A549 (cell line): ENCODE results near the gene SUCNR1. TPM values are rescaled to one million over a fixed set of nuclear protein-coding genes. Genes with fewer than 3 reads are reported as not detected.

Source experiments
- ATAC-seq, 2 experiments: fragments of 200-7000 bp in 1 of 2; fragments of >200 bp in 1 of 2; cut with Nextera tagmentation in 1 of 2; cut with Tn5 transposase in 1 of 2; 3 replicates each; pipeline versions ENCODE4 v1.8.0 to v1.9.1; 2018 to 2020; ENCODE audit warnings: mild to moderate bottlenecking in 1 of 2, moderate library complexity in 1 of 2
- CTCF ChIA-PET: fragments of 300-600 bp; sonication (Branson Sonifier 250); formaldehyde crosslinking; extraction: SDS; loops from one replicate; lab custom pipeline; 2021; ENCODE audit warnings: antibody characterized with exemption, inconsistent platforms; lab: Yijun Ruan, JAX
- POLR2A ChIA-PET: fragments of 350-600 bp; formaldehyde crosslinking; extraction: SDS; loops from one replicate; lab custom pipeline; 2021; ENCODE audit warnings: antibody characterized with exemption, inconsistent platforms; lab: Yijun Ruan, JAX
- DNase-seq, 2 experiments: peaks; one replicate each; pipeline versions ENCODE4 v3.0.0 to v3.0.0-alpha.2; 2011 to 2016; ENCODE audit warnings: low read depth in 1 of 2, low spot score in 1 of 2
- FAIRE-seq: peaks from 2 replicates; lab custom pipeline; 2011; peaks lifted over from hg19 to GRCh38; lab: Jason Lieb, UNC
- H3K27ac ChIP-seq, 2 experiments: fragments of >200 bp; sonication (Bioruptor Twin); formaldehyde crosslinking; 3 replicates each; pipeline ENCODE4 v1.5.1; 2016 to 2017
- H3K4me1 ChIP-seq: fragments of >200 bp; sonication (Bioruptor Twin); formaldehyde crosslinking; 3 replicates; pipeline ENCODE4 v1.6.1; 2016
- H3K4me2 ChIP-seq: fragments of >200 bp; sonication (Bioruptor Twin); formaldehyde crosslinking; 3 replicates; pipeline ENCODE4 v1.6.1; 2016
- H3K4me3 ChIP-seq: fragments of >200 bp; sonication (Bioruptor Twin); formaldehyde crosslinking; 3 replicates; pipeline ENCODE4 v1.5.1; 2016
- H3K9me3 ChIP-seq: fragments of >200 bp; sonication (Bioruptor Twin); formaldehyde crosslinking; 3 replicates; pipeline ENCODE4 v1.6.1; 2016
- CBX8 ChIP-seq: fragments of 200-600 bp; sonication (generic); IDR thresholded peaks from 2 replicates; pipeline ENCODE4 v1.6.1; 2016
- CHD4 ChIP-seq: fragments of 200-600 bp; sonication (generic); IDR thresholded peaks from 2 replicates; pipeline ENCODE4 v1.6.1; 2016; ENCODE audit warnings: antibody characterized with exemption, mild to moderate bottlenecking, borderline replicate concordance
- E2F6 ChIP-seq: IDR thresholded peaks from 2 replicates; pipeline ENCODE4 v1.6.1; 2012; ENCODE audit warnings: low read depth, borderline replicate concordance
- EHMT2 ChIP-seq: fragments of 200-600 bp; sonication (generic); IDR thresholded peaks from 2 replicates; pipeline ENCODE4 v1.6.1; 2016; ENCODE audit warnings: antibody characterized with exemption, low read depth, mild to moderate bottlenecking, moderate library complexity
- EP300 ChIP-seq, 2 experiments: fragments of >200 bp; sonication (Bioruptor Twin); formaldehyde crosslinking; IDR thresholded peaks; 2 replicates in 1 of 2; 3 replicates in 1 of 2; pipeline ENCODE4 v1.6.1; 2016 to 2017
- ESRRA ChIP-seq: fragments of 150-350 bp; IDR thresholded peaks from 2 replicates; pipeline ENCODE4 v1.6.1; 2014; ENCODE audit warnings: mild to moderate bottlenecking, low read length, borderline replicate concordance
- FOSB ChIP-seq: fragments of 250-450 bp; sonication (Bioruptor Pico); IDR thresholded peaks from 2 replicates; pipeline ENCODE4 v1.5.0; 2020; ENCODE audit warnings: mild to moderate bottlenecking, moderate library complexity
- FOSL2 ChIP-seq, 2 experiments: fragments of 450-650 bp in 1 of 2; fragments of >200 bp in 1 of 2; sonication (Bioruptor Twin) in 1 of 2; formaldehyde crosslinking; IDR thresholded peaks; 2 replicates each; pipeline versions ENCODE4 v1.5.0 to v1.6.1; 2016 to 2020; ENCODE audit warnings: mild to moderate bottlenecking in 1 of 2, moderate library complexity in 1 of 2
- GATA3 ChIP-seq: IDR thresholded peaks from 2 replicates; pipeline ENCODE4 v1.6.1; 2012; ENCODE audit warnings: borderline replicate concordance
- HDAC2 ChIP-seq: fragments of 200-600 bp; sonication (generic); IDR thresholded peaks from 2 replicates; pipeline ENCODE4 v1.6.1; 2016
- HOXA7 ChIP-seq: fragments of 250-450 bp; sonication (Bioruptor Pico); IDR thresholded peaks from 2 replicates; pipeline ENCODE4 v1.5.0; 2020; ENCODE audit warnings: mild to moderate bottlenecking, moderate library complexity
- HOXB13 ChIP-seq: fragments of 250-450 bp; sonication (Bioruptor Pico); IDR thresholded peaks from 2 replicates; pipeline ENCODE4 v1.5.0; 2020; ENCODE audit warnings: low read depth, mild to moderate bottlenecking, moderate library complexity
- HOXB5 ChIP-seq: fragments of 250-450 bp; sonication (Bioruptor Pico); IDR thresholded peaks from 2 replicates; pipeline ENCODE4 v1.5.0; 2020; ENCODE audit warnings: mild to moderate bottlenecking, moderate library complexity
- KDM1A ChIP-seq: fragments of 200-600 bp; sonication (generic); IDR thresholded peaks from 2 replicates; pipeline ENCODE4 v1.6.1; 2016; ENCODE audit warnings: low read depth, mild to moderate bottlenecking
- KDM5A ChIP-seq: fragments of 200-600 bp; sonication (generic); IDR thresholded peaks from 2 replicates; pipeline ENCODE4 v1.6.1; 2016; ENCODE audit warnings: antibody characterized with exemption, mild to moderate bottlenecking
- MAFK ChIP-seq: fragments of 450-650 bp; IDR thresholded peaks from 2 replicates; pipeline ENCODE4 v1.6.1; 2014; ENCODE audit not compliant: partially characterized antibody
- NFE2L2 ChIP-seq: fragments of 150-350 bp; conservative IDR thresholded peaks from 2 replicates; pipeline ENCODE4 v1.6.1; 2014; ENCODE audit warnings: low read length
- NPAS2 ChIP-seq: fragments of 250-450 bp; sonication (Bioruptor Pico); IDR thresholded peaks from 2 replicates; pipeline ENCODE4 v1.8.0; 2022; ENCODE audit warnings: mild to moderate bottlenecking, moderate library complexity, borderline replicate concordance
- NR3C1 ChIP-seq: fragments of >200 bp; sonication (Bioruptor Twin); formaldehyde crosslinking; IDR thresholded peaks from 3 replicates; pipeline ENCODE4 v1.6.1; 2017
- PHF8 ChIP-seq: fragments of 200-600 bp; sonication (generic); IDR thresholded peaks from 2 replicates; pipeline ENCODE4 v1.6.1; 2016; ENCODE audit warnings: low read depth, mild to moderate bottlenecking, antibody characterized with exemption, moderate library complexity, borderline replicate concordance
- RAD21 ChIP-seq, 2 experiments: fragments of >200 bp in 1 of 2; sonication (Bioruptor Twin) in 1 of 2; formaldehyde crosslinking in 1 of 2; IDR thresholded peaks in 1 of 2; conservative IDR thresholded peaks in 1 of 2; 2 replicates in 1 of 2; 3 replicates in 1 of 2; pipeline ENCODE4 v1.6.1; 2012 to 2018; ENCODE audit warnings: inconsistent platforms in 1 of 2
- RARB ChIP-seq: fragments of 250-450 bp; sonication (Bioruptor Pico); IDR thresholded peaks from 2 replicates; pipeline ENCODE4 v1.8.0; 2021; ENCODE audit warnings: mild to moderate bottlenecking, moderate library complexity
- SREBF2 ChIP-seq: fragments of 450-650 bp; IDR thresholded peaks from 2 replicates; pipeline ENCODE4 v1.6.1; 2014; ENCODE audit warnings: mild to moderate bottlenecking, moderate library complexity
- ZC3H11A ChIP-seq: fragments of 450-650 bp; IDR thresholded peaks from 2 replicates; pipeline ENCODE4 v1.6.1; 2014; ENCODE audit warnings: antibody characterized with exemption, mild to moderate bottlenecking
- WGBS: methylation state at CpG from one replicate; pipeline ENCODE4 v1.1.6; 2017; ENCODE audit errors: missing lambda C conversion rate; 5-methylcytosine and 5-hydroxymethylcytosine counted together
- polyA plus RNA-seq, 4 experiments: library from polyadenylated mRNA; depleted of rRNA in 3 of 4; stranded (reverse); fragments of >200 nt; fragmentation: RNase III in 1 of 4; extraction: RNeasy Plus Mini Kit Qiagen cat#74134 plus additional on column Dnase treatment in 1 of 4; gene quantifications; 2 replicates in 3 of 4; 3 replicates in 1 of 4; pipeline ENCODE4 v1.2.3, GENCODE V29; 2011 to 2017
- TF ChIP-seq, protein P1 (sequence below): fragments of 450-650 bp; IDR thresholded peaks from 2 replicates; pipeline ENCODE4 v1.6.1; 2014; ENCODE audit warnings: antibody characterized with exemption

The SUCNR1 gene
- polyA plus RNA-seq, 2 of the 4 experiments (the other 2 are of a cell fraction), result 0.27 to 1.4 TPM

DNA sequence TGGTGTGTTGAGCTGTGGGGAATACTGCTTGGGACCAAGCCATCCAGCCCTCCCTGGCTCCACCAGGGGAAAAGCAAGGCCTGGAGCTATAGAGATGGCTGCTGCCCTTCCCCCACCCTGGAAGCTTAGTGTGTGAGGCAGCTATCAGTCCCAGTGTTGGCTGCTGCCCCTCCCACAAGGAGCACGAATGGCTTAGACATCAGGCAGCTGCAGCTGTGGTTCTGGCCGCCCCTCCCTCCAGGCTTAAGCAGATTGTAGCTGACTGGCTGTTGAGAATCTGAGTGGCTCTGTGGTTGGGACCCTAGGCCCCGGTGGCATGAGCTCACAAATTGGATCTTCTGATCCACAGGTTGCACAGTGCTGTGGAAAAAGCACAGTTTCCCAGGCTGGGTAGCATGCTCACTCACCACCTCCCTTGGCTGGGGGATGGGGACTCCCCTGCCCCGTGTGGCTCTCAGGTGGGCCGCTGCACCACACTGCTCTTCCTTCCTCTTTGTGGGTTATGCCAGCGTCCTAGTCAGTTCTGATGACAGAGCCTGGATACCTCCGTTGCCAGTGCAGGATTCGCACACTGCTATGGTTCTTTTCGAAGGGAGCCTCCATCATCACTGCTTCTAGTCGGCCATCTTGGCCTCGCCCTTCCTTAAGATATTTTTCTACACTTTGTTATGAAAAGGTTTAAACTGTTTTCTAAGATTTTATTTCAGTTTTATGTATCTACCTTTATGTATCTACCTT, 21.2 kb upstream of the SUCNR1 start:
- Histone ChIP-seq H3K4me3 (no peak overlapping the region), H3K4me1 (no peaks in the 10 kb centered on the region), H3K9me3 (peaks cover 7% of the 10 kb centered on the region; the same call in 2 of the 3 replicates), H3K27ac (no peak overlapping the region; a peak in 1 of 6 replicates), H3K4me2 (no peak overlapping the region)
- ChIA-PET POLR2A (no interaction called here), CTCF (interaction anchor here (1.0 to 1.9 kb wide), 2 partner anchors 14 to 384 kb away, joined by 5 read pairs; no protein-coding TSS in a partner anchor)
- FAIRE-seq, result no peak
- TF ChIP-seq MAFK (no peak), HOXA7 (no peak), SREBF2 (no peak), E2F6 (no peak), EP300 (IDR thresholded peaks at IDR 0.05) (no peak), FOSL2 (IDR thresholded peaks at IDR 0.05) (no peak), FOSL2 (CRISPR knock-in tag; IDR thresholded peaks at IDR 0.05) (no peak), GATA3 (no peak), HOXB5 (no peak), ESRRA (no peak), HDAC2 (no peak), RARB (CRISPR knock-in tag) (no peak), NR3C1 (no peak), CBX8 (no peak)
- TF ChIP-seq, protein P1, sequence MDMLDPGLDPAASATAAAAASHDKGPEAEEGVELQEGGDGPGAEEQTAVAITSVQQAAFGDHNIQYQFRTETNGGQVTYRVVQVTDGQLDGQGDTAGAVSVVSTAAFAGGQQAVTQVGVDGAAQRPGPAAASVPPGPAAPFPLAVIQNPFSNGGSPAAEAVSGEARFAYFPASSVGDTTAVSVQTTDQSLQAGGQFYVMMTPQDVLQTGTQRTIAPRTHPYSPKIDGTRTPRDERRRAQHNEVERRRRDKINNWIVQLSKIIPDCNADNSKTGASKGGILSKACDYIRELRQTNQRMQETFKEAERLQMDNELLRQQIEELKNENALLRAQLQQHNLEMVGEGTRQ, result no peak
- 91% methylated on average over 10 of the region's 11 CpGs for WGBS
- ATAC-seq, result no peak
- no peak for DNase-seq

GRCh38 chr3:151856118-151856517, 17.3 kb upstream of the SUCNR1 start:
- DNase-seq, result no peak
- no peak overlapping the region for H3K4me2 ChIP-seq
- FAIRE-seq, result no peak
- no peak for ATAC-seq
- no peak overlapping the region for H3K27ac ChIP-seq
- peaks cover 2% of the 10 kb centered on the region; the same call in 2 of the 3 replicates for H3K9me3 ChIP-seq
- ChIA-PET CTCF (interaction anchor here (0.9 kb wide), 1 partner anchor 13 kb away, joined by 3 read pairs; no protein-coding TSS in a partner anchor), POLR2A (no interaction called here)
- no peak for TF ChIP-seq EHMT2
- no peak for TF ChIP-seq RAD21 (conservative IDR thresholded peaks at IDR 0.05 in 1 of 2, IDR thresholded peaks at IDR 0.05 in 1 of 2)
- TF ChIP-seq KDM5A, result no peak
- no peak for TF ChIP-seq CHD4
- no peak for TF ChIP-seq HOXB13 (CRISPR knock-in tag)
- TF ChIP-seq FOSB (CRISPR knock-in tag), result no peak
- no peak for TF ChIP-seq NPAS2 (CRISPR knock-in tag)
- TF ChIP-seq PHF8, result no peak
- TF ChIP-seq NFE2L2, result no peak
- TF ChIP-seq KDM1A, result no peak
- no peak for TF ChIP-seq MAFK
- no peak for TF ChIP-seq HOXA7
- no peak for TF ChIP-seq ZC3H11A
- no peak for TF ChIP-seq E2F6
- H3K4me3 ChIP-seq, result no peak overlapping the region
- H3K4me1 ChIP-seq, result peaks cover 32% of the 10 kb centered on the region
- 86% methylated on average over 3 of the region's 3 CpGs for WGBS
